ENCODE results near the gene IFNGR2. TPM values are rescaled to one million over a fixed set of nuclear protein-coding genes. Genes with fewer than 3 reads are reported as not detected.

IFNGR2 gene
- total and polyA plus RNA-seq, 2 of the 13 experiments (the other 11 are each of a cell fraction or from before 2014, with no cell fraction given) = 61.3 to 117 TPM

DNA sequence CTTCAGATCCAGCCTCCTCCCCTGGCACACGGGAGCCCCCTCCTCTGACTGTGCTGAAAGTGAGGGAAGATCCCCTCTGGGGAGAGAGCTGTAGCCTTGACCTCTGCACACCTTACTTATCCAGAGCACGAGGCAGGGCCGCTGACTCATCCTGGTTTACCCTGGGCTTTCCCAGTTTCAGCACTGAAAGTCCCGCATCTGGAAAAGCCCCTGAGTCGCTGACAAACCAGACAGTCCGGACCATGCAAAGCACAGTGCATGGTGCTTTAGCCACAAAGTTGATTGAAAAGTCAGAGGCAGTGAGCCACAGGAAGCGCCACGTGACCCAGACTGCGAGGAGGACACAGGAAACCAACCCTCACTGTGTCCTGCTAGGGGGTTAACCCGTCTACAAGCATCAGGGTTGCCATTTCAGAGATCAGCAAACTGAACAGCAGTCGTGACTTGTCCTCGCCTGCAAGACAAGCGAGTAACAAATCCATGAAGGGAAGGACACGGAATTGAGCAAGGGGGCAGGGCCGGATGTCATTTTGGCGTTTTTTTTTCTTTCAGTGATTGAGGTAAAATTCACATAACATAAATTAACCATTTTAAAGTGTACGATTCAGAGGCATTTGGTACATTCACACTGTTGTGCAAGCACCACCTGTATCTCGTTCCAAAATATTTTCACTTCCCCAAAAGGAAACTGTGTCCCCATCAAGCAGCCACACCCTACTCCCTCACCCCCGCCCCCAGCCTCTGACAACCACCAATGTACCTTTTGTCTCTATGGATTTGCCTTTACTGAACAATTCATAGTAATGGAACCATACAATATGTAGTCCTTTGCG lies 19.9 kb upstream of the IFNGR2 start (continued):
- TF ChIP-seq, protein P1, sequence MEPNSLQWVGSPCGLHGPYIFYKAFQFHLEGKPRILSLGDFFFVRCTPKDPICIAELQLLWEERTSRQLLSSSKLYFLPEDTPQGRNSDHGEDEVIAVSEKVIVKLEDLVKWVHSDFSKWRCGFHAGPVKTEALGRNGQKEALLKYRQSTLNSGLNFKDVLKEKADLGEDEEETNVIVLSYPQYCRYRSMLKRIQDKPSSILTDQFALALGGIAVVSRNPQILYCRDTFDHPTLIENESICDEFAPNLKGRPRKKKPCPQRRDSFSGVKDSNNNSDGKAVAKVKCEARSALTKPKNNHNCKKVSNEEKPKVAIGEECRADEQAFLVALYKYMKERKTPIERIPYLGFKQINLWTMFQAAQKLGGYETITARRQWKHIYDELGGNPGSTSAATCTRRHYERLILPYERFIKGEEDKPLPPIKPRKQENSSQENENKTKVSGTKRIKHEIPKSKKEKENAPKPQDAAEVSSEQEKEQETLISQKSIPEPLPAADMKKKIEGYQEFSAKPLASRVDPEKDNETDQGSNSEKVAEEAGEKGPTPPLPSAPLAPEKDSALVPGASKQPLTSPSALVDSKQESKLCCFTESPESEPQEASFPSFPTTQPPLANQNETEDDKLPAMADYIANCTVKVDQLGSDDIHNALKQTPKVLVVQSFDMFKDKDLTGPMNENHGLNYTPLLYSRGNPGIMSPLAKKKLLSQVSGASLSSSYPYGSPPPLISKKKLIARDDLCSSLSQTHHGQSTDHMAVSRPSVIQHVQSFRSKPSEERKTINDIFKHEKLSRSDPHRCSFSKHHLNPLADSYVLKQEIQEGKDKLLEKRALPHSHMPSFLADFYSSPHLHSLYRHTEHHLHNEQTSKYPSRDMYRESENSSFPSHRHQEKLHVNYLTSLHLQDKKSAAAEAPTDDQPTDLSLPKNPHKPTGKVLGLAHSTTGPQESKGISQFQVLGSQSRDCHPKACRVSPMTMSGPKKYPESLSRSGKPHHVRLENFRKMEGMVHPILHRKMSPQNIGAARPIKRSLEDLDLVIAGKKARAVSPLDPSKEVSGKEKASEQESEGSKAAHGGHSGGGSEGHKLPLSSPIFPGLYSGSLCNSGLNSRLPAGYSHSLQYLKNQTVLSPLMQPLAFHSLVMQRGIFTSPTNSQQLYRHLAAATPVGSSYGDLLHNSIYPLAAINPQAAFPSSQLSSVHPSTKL (CRISPR knock-in tag; IDR thresholded peaks at IDR 0.05) = peak; percentile 87
- TF ChIP-seq KLF15 (CRISPR knock-in tag; IDR thresholded peaks at IDR 0.05; ENCODE audit: borderline replicate concordance) (no peak), ZNF317 (CRISPR knock-in tag; IDR thresholded peaks at IDR 0.05) (no peak), PAX8 (CRISPR knock-in tag; IDR thresholded peaks at IDR 0.05; ENCODE audit: borderline replicate concordance) (no peak), EHMT2 (IDR thresholded peaks at IDR 0.05; ENCODE audit: borderline replicate concordance, low read depth, low read length) (no peak), SNAI1 (CRISPR knock-in tag; IDR thresholded peaks at IDR 0.05; ENCODE audit: borderline replicate concordance) (no peak), GATA4 (IDR thresholded peaks at IDR 0.05; ENCODE audit: borderline replicate concordance, low read depth) (no peak), CCDC6 (CRISPR knock-in tag; IDR thresholded peaks at IDR 0.05) (peak; percentile 74; the same call in 1 of the 2 replicates), ETV6 (CRISPR knock-in tag; conservative IDR thresholded peaks at IDR 0.05) (no peak), ZNF768 (CRISPR knock-in tag; IDR thresholded peaks at IDR 0.05) (no peak), NCOA2 (CRISPR knock-in tag; IDR thresholded peaks at IDR 0.05) (peak; percentile 84), ZNF713 (CRISPR knock-in tag; IDR thresholded peaks at IDR 0.05) (no peak), ZNF232 (CRISPR knock-in tag; IDR thresholded peaks at IDR 0.05; ENCODE audit: borderline replicate concordance) (0 out of 2 replicates have a peak, but pooled peaks have one; percentile 32), RFXANK (CRISPR knock-in tag; IDR thresholded peaks at IDR 0.05) (no peak), HDAC2 (CRISPR knock-in tag; IDR thresholded peaks at IDR 0.05) (peak; percentile 75), STAT5B (CRISPR knock-in tag; IDR thresholded peaks at IDR 0.05) (no peak), NR3C1 (CRISPR knock-in tag; IDR thresholded peaks at IDR 0.05) (no peak)
- TF ChIP-seq, protein P2, sequence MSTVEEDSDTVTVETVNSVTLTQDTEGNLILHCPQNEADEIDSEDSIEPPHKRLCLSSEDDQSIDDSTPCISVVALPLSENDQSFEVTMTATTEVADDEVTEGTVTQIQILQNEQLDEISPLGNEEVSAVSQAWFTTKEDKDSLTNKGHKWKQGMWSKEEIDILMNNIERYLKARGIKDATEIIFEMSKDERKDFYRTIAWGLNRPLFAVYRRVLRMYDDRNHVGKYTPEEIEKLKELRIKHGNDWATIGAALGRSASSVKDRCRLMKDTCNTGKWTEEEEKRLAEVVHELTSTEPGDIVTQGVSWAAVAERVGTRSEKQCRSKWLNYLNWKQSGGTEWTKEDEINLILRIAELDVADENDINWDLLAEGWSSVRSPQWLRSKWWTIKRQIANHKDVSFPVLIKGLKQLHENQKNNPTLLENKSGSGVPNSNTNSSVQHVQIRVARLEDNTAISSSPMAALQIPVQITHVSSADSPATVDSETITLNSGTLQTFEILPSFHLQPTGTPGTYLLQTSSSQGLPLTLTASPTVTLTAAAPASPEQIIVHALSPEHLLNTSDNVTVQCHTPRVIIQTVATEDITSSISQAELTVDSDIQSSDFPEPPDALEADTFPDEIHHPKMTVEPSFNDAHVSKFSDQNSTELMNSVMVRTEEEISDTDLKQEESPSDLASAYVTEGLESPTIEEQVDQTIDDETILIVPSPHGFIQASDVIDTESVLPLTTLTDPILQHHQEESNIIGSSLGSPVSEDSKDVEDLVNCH (CRISPR knock-in tag; IDR thresholded peaks at IDR 0.05) = no peak
- TF ChIP-seq, protein P3, sequence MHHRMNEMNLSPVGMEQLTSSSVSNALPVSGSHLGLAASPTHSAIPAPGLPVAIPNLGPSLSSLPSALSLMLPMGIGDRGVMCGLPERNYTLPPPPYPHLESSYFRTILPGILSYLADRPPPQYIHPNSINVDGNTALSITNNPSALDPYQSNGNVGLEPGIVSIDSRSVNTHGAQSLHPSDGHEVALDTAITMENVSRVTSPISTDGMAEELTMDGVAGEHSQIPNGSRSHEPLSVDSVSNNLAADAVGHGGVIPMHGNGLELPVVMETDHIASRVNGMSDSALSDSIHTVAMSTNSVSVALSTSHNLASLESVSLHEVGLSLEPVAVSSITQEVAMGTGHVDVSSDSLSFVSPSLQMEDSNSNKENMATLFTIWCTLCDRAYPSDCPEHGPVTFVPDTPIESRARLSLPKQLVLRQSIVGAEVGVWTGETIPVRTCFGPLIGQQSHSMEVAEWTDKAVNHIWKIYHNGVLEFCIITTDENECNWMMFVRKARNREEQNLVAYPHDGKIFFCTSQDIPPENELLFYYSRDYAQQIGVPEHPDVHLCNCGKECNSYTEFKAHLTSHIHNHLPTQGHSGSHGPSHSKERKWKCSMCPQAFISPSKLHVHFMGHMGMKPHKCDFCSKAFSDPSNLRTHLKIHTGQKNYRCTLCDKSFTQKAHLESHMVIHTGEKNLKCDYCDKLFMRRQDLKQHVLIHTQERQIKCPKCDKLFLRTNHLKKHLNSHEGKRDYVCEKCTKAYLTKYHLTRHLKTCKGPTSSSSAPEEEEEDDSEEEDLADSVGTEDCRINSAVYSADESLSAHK (CRISPR knock-in tag; IDR thresholded peaks at IDR 0.05; ENCODE audit: borderline replicate concordance) = no peak
- TF ChIP-seq, protein P4, sequence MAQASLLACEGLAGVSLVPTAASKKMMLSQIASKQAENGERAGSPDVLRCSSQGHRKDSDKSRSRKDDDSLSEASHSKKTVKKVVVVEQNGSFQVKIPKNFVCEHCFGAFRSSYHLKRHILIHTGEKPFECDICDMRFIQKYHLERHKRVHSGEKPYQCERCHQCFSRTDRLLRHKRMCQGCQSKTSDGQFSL (CRISPR knock-in tag; IDR thresholded peaks at IDR 0.05) = no peak
- TF ChIP-seq, protein P5, sequence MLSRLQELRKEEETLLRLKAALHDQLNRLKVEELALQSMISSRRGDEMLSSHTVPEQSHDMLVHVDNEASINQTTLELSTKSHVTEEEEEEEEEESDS (CRISPR knock-in tag; IDR thresholded peaks at IDR 0.05; ENCODE audit: borderline replicate concordance) = no peak

Data from HepG2 (cell line).